GM12878 (cell line): Measurements from ENCODE around the gene MAP2K7. TPM values are rescaled to one million over a fixed set of nuclear protein-coding genes. Genes with fewer than 3 reads are reported as not detected.

Experiments used
- ATAC-seq: fragments of 200-7000 bp; cut with Tn5 transposase; 3 replicates; pipeline ENCODE4 v1.9.1; 2020; ENCODE audit warnings: mild to moderate bottlenecking, moderate library complexity
- BruUV-seq: library from RNA; stranded (reverse); fragments of 400-500 nt; replicated peaks from 2 replicates; lab custom pipeline; 2021; lab: Mats Ljungman, UMichigan
- CTCF ChIA-PET: fragments of 300-600 bp; sonication (Branson Sonifier 250); formaldehyde crosslinking; extraction: SDS; loops from one replicate; lab custom pipeline; 2021; ENCODE audit warnings: inconsistent platforms; lab: Yijun Ruan, JAX
- POLR2A ChIA-PET: fragments of 350-600 bp; formaldehyde crosslinking; extraction: SDS; loops from one replicate; lab custom pipeline; 2021; ENCODE audit warnings: inconsistent platforms; lab: Charles Lee
- RAD21 ChIA-PET: fragments of 300-600 bp; sonication (Branson Sonifier 250); formaldehyde crosslinking; loops from one replicate; lab custom pipeline; 2023; ENCODE audit warnings: antibody characterized with exemption; ENCODE audit not compliant: unreplicated experiment; lab: Charles Lee
- SMC1A ChIA-PET: fragments of 300-600 bp; sonication (Branson Sonifier 250); formaldehyde crosslinking; loops from one replicate; lab custom pipeline; 2023; ENCODE audit not compliant: unreplicated experiment, uncharacterized antibody; lab: Charles Lee
- DNase-seq: peaks from one replicate; pipeline ENCODE4 v3.0.0-alpha.2; 2011; ENCODE audit warnings: low read depth, low spot score
- FAIRE-seq: peaks from 3 replicates; lab custom pipeline; 2011; peaks lifted over from hg19 to GRCh38; lab: Jason Lieb, UNC
- H2AFZ ChIP-seq: 2 replicates; pipeline ENCODE4 v1.6.0; 2011; ENCODE audit warnings: low read depth, low read length, control low read depth; ENCODE audit not compliant: control insufficient read depth
- H3K27ac ChIP-seq: 2 replicates; pipeline ENCODE4 v1.5.1; 2011; ENCODE audit warnings: control low read depth; ENCODE audit not compliant: control insufficient read depth, insufficient read depth
- H3K27me3 ChIP-seq, 2 experiments: replicated peaks in 1 of 2; 2 replicates each; pipeline versions ENCODE4 v1.6.0 to v1.6.1; 2011; ENCODE audit warnings: low read length in 1 of 2; ENCODE audit not compliant: control insufficient read depth in 2 of 2, insufficient read depth in 2 of 2
- H3K36me3 ChIP-seq, 2 experiments: 2 replicates each; pipeline ENCODE4 v1.5.1; 2011; ENCODE audit warnings: low read length in 1 of 2; ENCODE audit not compliant: control insufficient read depth in 2 of 2, insufficient read depth in 2 of 2
- H3K4me1 ChIP-seq: 2 replicates; pipeline ENCODE4 v1.6.1; 2011; ENCODE audit warnings: mild to moderate bottlenecking, low read length, moderate library complexity, mixed read lengths; ENCODE audit not compliant: control insufficient read depth, insufficient read depth
- H3K4me2 ChIP-seq: 2 replicates; pipeline ENCODE4 v1.6.0; 2011; ENCODE audit warnings: control low read depth; ENCODE audit not compliant: control insufficient read depth, insufficient read depth
- H3K4me3 ChIP-seq: fragments of 200-600 bp; sonication (generic); 2 replicates; pipeline ENCODE4 v1.5.1; 2016
- H3K79me2 ChIP-seq: 2 replicates; pipeline ENCODE4 v1.6.0; 2011; ENCODE audit warnings: low read length; ENCODE audit not compliant: control insufficient read depth, insufficient read depth
- H3K9ac ChIP-seq: 2 replicates; pipeline ENCODE4 v1.8.0; 2011; ENCODE audit warnings: low read length, control low read depth, mixed read lengths; ENCODE audit not compliant: control insufficient read depth, insufficient read depth
- H3K9me3 ChIP-seq: replicated peaks from 3 replicates; pipeline ENCODE4 v1.5.1; 2011; ENCODE audit warnings: mild to moderate bottlenecking, low read length; ENCODE audit not compliant: control insufficient read depth, insufficient read depth
- H4K20me1 ChIP-seq: 2 replicates; pipeline ENCODE4 v1.6.0; 2011; ENCODE audit not compliant: control insufficient read depth, insufficient read depth
- ATF7 ChIP-seq: fragments of 450-650 bp; IDR thresholded peaks from 2 replicates; pipeline ENCODE4 v1.6.1; 2016; ENCODE audit warnings: low read depth, mild to moderate bottlenecking
- CEBPB ChIP-seq, 2 experiments: fragments of 150-350 bp in 1 of 2; IDR thresholded peaks; 2 replicates each; pipeline ENCODE4 v1.6.1; 2012 to 2014; ENCODE audit warnings: low read depth in 2 of 2, low read length in 2 of 2, borderline replicate concordance in 1 of 2, inconsistent platforms in 1 of 2
- GATAD2B ChIP-seq: fragments of 450-650 bp; conservative IDR thresholded peaks from 2 replicates; pipeline ENCODE4 v1.6.1; 2017; ENCODE audit warnings: low read depth, mild to moderate bottlenecking, moderate library complexity
- HDAC6 ChIP-seq: fragments of 200-600 bp; sonication (generic); IDR thresholded peaks from one replicate; pipeline ENCODE4 v1.8.0; 2017; ENCODE audit warnings: antibody characterized with exemption; ENCODE audit not compliant: unreplicated experiment
- HSF1 ChIP-seq: fragments of 150-350 bp; IDR thresholded peaks from 2 replicates; pipeline ENCODE4 v1.6.1; 2014; ENCODE audit warnings: mild to moderate bottlenecking, low read depth, low read length
- MEF2A ChIP-seq: IDR thresholded peaks from 2 replicates; pipeline ENCODE4 v1.6.1; 2011; ENCODE audit warnings: low read depth, mild to moderate bottlenecking, low read length, moderate library complexity; ENCODE audit not compliant: insufficient read depth
- NFYB ChIP-seq: IDR thresholded peaks from 2 replicates; pipeline ENCODE4 v1.6.1; 2011; ENCODE audit warnings: low read depth, mild to moderate bottlenecking, low read length, improper control_type of control experiment, moderate library complexity; ENCODE audit not compliant: insufficient read depth
- RBBP5 ChIP-seq: fragments of 200-600 bp; sonication (generic); conservative IDR thresholded peaks from 2 replicates; pipeline ENCODE4 v1.6.1; 2016
- RFX5 ChIP-seq: IDR thresholded peaks from 2 replicates; pipeline ENCODE4 v1.6.1; 2011; ENCODE audit warnings: low read depth, low read length, improper control_type of control experiment
- SUZ12 ChIP-seq: fragments of 200-600 bp; sonication (generic); IDR thresholded peaks from one replicate; pipeline ENCODE4 v1.6.1; 2018; ENCODE audit warnings: antibody characterized with exemption, mild to moderate bottlenecking; ENCODE audit not compliant: unreplicated experiment
- YY1 ChIP-seq: IDR thresholded peaks from 2 replicates; pipeline ENCODE4 v1.6.1; 2011; ENCODE audit warnings: low read depth, mild to moderate bottlenecking, low read length
- ZBTB4 ChIP-seq: fragments of 450-650 bp; formaldehyde crosslinking; IDR thresholded peaks from 2 replicates; pipeline ENCODE4 v1.4.0; 2022; ENCODE audit warnings: mild to moderate bottlenecking, moderate library complexity
- WGBS: methylation state at CpG from one replicate; pipeline ENCODE4 v1.1.6; 2016; ENCODE audit warnings: low lambda C conversion rate; ENCODE audit not compliant: insufficient replicate concordance, insufficient coverage; ENCODE audit errors: missing lambda C conversion rate; 5-methylcytosine and 5-hydroxymethylcytosine counted together
- in situ Hi-C: fragments of 300-500 bp; cut with MboI; formaldehyde crosslinking; loops from 9 replicates; pipeline ENCODE4 v1.14.3; 2018; ENCODE audit warnings: mixed read lengths
- intact Hi-C: fragments of 100-400 bp; cut with micrococcal nuclease; formaldehyde crosslinking; loops from one replicate; pipeline ENCODE4 v1.14.2; 2022; ENCODE audit not compliant: unreplicated experiment
- polyA plus RNA-seq, 11 experiments: library from polyadenylated mRNA; depleted of rRNA in 4 of 11; unstranded in 6 of 11; stranded (reverse) in 5 of 11; fragments of >200 nt; fragmentation: Nextera tagmentation in 4 of 11; fragmentation: Illumina TruSeq in 1 of 11; extraction: Ambion mirVana in 4 of 11; extraction: Trizol in 1 of 11; gene quantifications; 1 replicate in 1 of 11; 2 replicates in 10 of 11; pipeline versions ENCODE4 v1.2.1 to v1.2.3, GENCODE V29; 2011 to 2016; ENCODE audit warnings: inconsistent platforms in 2 of 11, missing spikeins in 2 of 11, low read depth in 1 of 11
- total RNA-seq, 4 experiments: library from RNA; depleted of rRNA in 3 of 4; stranded (reverse); fragments of >200 nt in 3 of 4; fragmentation: Illumina TruSeq in 1 of 4; extraction: Trizol in 1 of 4; gene quantifications; 2 replicates each; pipeline versions ENCODE4 v1.2.1 to v1.2.3, GENCODE V29; 2013 to 2021

Gene MAP2K7
- total and polyA plus RNA-seq, 10 of the 15 experiments (the other 5 are each of a cell fraction or from before 2014, with no cell fraction given) = 0.34 to 32.2 (median 6.7) TPM

- intact Hi-C loops = no loop called here
- FAIRE-seq (no peak), ATAC-seq (no peak), DNase-seq (no peak)
- no peak within 1 kb of the TSS for H3K27ac ChIP-seq
- ChIA-PET CTCF (no interaction called here), SMC1A (no interaction called here), POLR2A (no interaction called here), RAD21 (no interaction called here)
- no peak within 1 kb of the TSS for H2AFZ ChIP-seq
- no peaks in the 10 kb centered on the region for H4K20me1 ChIP-seq
- no peaks in the 10 kb centered on the region for H3K36me3 ChIP-seq
- in situ Hi-C loops = no loop called here
- no peaks in the 10 kb centered on the region for H3K9me3 ChIP-seq
- no peaks in the 10 kb centered on the region for H3K79me2 ChIP-seq
- no peak within 1 kb of the TSS for H3K4me2 ChIP-seq
- no peak within 1 kb of the TSS for H3K9ac ChIP-seq
- 15% methylated on average over 47 of the region's 88 CpGs for WGBS
- no TSS peak for BruUV-seq
- H3K4me1 ChIP-seq = peaks cover 8% of the 10 kb centered on the region; the same call in 1 of the 2 replicates
- TF ChIP-seq SUZ12 = peak; percentile 51
- no peak for TF ChIP-seq MEF2A
- TF ChIP-seq NFYB = peak; percentile 50; the same call in 1 of the 2 replicates
- TF ChIP-seq GATAD2B = no peak
- TF ChIP-seq ATF7 = no peak
- H3K27me3 ChIP-seq = peaks cover 2 to 3% of the 10 kb centered on the region in 2 experiments; a peak in 2 of 4 replicates
- H3K4me3 ChIP-seq = no peak within 1 kb of the TSS
Observed at GRCh38 chr19:7874076-7874896, 29.4 kb upstream of the MAP2K7 start, which contains the start of gene PRR36. PRR36 (minus strand) TSS chr19:7874390; CDS start chr19:7873689, 701 bp downstream.

GRCh38 chr19:7874897-7875273 is 28.8 kb upstream of the MAP2K7 start:
- 48% methylated on average over 12 of the region's 12 CpGs for WGBS
- no peaks in the 10 kb centered on the region for H3K9me3 ChIP-seq
- H3K9ac ChIP-seq = no peak overlapping the region
- in situ Hi-C loops = no loop called here
- no TSS peak for BruUV-seq
- no peak for FAIRE-seq
- H3K4me1 ChIP-seq = peaks cover 8% of the 10 kb centered on the region; the same call in 1 of the 2 replicates
- no peaks in the 10 kb centered on the region for H3K79me2 ChIP-seq
- DNase-seq = no peak
- no peaks in the 10 kb centered on the region for H4K20me1 ChIP-seq
- H3K27ac ChIP-seq = no peak overlapping the region
- intact Hi-C loops = no loop called here
- peaks cover 2 to 3% of the 10 kb centered on the region in 2 experiments; a peak in 2 of 4 replicates for H3K27me3 ChIP-seq
- no peak overlapping the region for H3K4me2 ChIP-seq
- no peak overlapping the region for H2AFZ ChIP-seq
- ChIA-PET CTCF (no interaction called here), RAD21 (no interaction called here), SMC1A (no interaction called here), POLR2A (no interaction called here)
- no peaks in the 10 kb centered on the region for H3K36me3 ChIP-seq
- no peak for ATAC-seq
- H3K4me3 ChIP-seq = no peak overlapping the region
- TF ChIP-seq GATAD2B (no peak), ZBTB4 (CRISPR knock-in tag) (no peak), RFX5 (no peak), CEBPB (IDR thresholded peaks at IDR 0.05; ENCODE audit: borderline replicate concordance in 1 of 2, low read depth in 2 of 2, low read length in 2 of 2) (no peak), HDAC6 (no peak), RBBP5 (no peak), YY1 (no peak), HSF1 (no peak)
